22Rv1 (cell line): ENCODE results near the gene CFAP61.

Source experiments
- CTCF ChIP-seq: fragments of 450-650 bp; IDR thresholded peaks from 2 replicates; pipeline ENCODE4 v1.5.1; 2017; ENCODE audit warnings: mild to moderate bottlenecking
- ZFX ChIP-seq: fragments of 450-650 bp; IDR thresholded peaks from 2 replicates; pipeline ENCODE4 v1.6.1; 2017; ENCODE audit warnings: antibody characterized with exemption, borderline replicate concordance

GRCh38 chr20:20018366-20018765 lies 34.0 kb upstream of the CFAP61 start:
- TF ChIP-seq CTCF, result no peak
- TF ChIP-seq ZFX, result no peak
